DOHH2 (cell line): Measurements from ENCODE around the gene SMAD2.

Experiments used
- CTCF ChIP-seq: fragments of 200-600 bp; sonication (generic); IDR thresholded peaks from one replicate; pipeline ENCODE4 v1.5.1; 2014; ENCODE audit warnings: antibody characterized with exemption, mild to moderate bottlenecking, low read depth, low read length; ENCODE audit not compliant: poor library complexity, severe bottlenecking
- EZH2phosphoT487 ChIP-seq: fragments of 200-600 bp; sonication (generic); IDR thresholded peaks from 2 replicates; pipeline ENCODE4 v1.6.1; 2017; ENCODE audit warnings: borderline replicate concordance, mild to moderate bottlenecking, antibody characterized with exemption, low read length, moderate library complexity, mixed read lengths

DNA sequence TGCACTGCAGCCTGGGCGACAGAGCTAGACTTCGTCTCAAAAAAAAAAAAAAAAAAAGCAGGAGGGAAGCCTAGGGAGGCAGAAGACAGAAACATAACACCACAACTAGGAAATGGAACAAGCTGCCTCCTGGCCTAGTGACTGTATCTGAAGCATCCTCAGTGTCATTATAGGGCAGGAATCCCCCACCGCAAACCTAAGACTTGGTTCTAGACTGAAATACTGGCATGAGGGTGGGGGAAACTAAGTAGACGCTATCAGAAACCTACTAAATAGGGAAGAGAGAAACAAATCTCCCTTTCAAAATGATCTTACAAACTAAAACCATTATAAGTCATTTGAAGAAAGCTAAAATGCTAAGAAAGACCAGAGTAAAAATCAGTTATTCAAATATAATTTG, 16.4 kb upstream of the SMAD2 start:
- TF ChIP-seq CTCF (no peak), EZH2phosphoT487 (no peak)
